ENCODE measurements around the gene PRKACA.
A peak's percentile ranks its signal among the peaks of the same experiment; 100 is the strongest.

Gene PRKACA

GRCh38 chr19:14117668-14118164 lies at the start of gene PRKACA:
PRKACA (minus strand) TSS chr19:14117762; CDS start chr19:14117547, 215 bp downstream.
- DNase-seq = peak; percentile 97

GRCh38 chr19:14166999-14167575 lies 49.5 kb upstream of the PRKACA start:
- no peak for DNase-seq

- DNase-seq = no peak
These were observed 48.6 kb upstream of the PRKACA start for GRCh38 chr19:14165990-14166830.

- no peak for DNase-seq
These were observed 47.3 kb upstream of the PRKACA start for GRCh38 chr19:14164724-14165493.

GRCh38 chr19:14164082-14164481 lies 46.5 kb upstream of the PRKACA start:
- DNase-seq = no peak

- no peak for DNase-seq
These were observed 45.3 kb upstream of the PRKACA start for GRCh38 chr19:14162871-14163297.

- no peak for DNase-seq
These were observed 43.7 kb upstream of the PRKACA start for GRCh38 chr19:14161305-14161704.

- no peak for DNase-seq
These were observed 42.6 kb upstream of the PRKACA start for GRCh38 chr19:14160017-14160703.

- DNase-seq = no peak
These were observed 41.5 kb upstream of the PRKACA start for GRCh38 chr19:14159059-14159458.

- DNase-seq = no peak
These were observed 40.9 kb upstream of the PRKACA start for GRCh38 chr19:14158276-14159023.

GRCh38 chr19:14156971-14157717 lies 39.6 kb upstream of the PRKACA start:
- no peak for DNase-seq

GRCh38 chr19:14156122-14156521 lies 38.6 kb upstream of the PRKACA start:
- no peak for DNase-seq

GRCh38 chr19:14155371-14155770 lies 37.8 kb upstream of the PRKACA start:
- no peak for DNase-seq

- no peak for DNase-seq
These were observed 35.2 kb upstream of the PRKACA start for GRCh38 chr19:14152713-14153112.

- no peak for DNase-seq
These were observed 33.5 kb upstream of the PRKACA start for GRCh38 chr19:14150770-14151661.

GRCh38 chr19:14150041-14150769 lies 32.6 kb upstream of the PRKACA start:
- no peak for DNase-seq

- no peak for DNase-seq
These were observed 32.0 kb upstream of the PRKACA start for GRCh38 chr19:14149509-14149994.

- no peak for DNase-seq
These were observed 31.3 kb upstream of the PRKACA start for GRCh38 chr19:14148751-14149410.
